Astrocyte (in vitro differentiated cells and primary cell): ENCODE data around the gene PRAMEF11. TPM values are rescaled to one million over a fixed set of nuclear protein-coding genes. Genes with fewer than 3 reads are reported as not detected.
A peak's percentile ranks its signal among the peaks of the same experiment; 100 is the strongest.

Source experiments
- DNase-seq: peaks from one replicate; pipeline ENCODE4 v3.0.0-alpha.2; 2010; ENCODE audit warnings: low read depth
- FAIRE-seq: peaks from 2 replicates; lab custom pipeline; 2011; peaks lifted over from hg19 to GRCh38; lab: Jason Lieb, UNC
- H2AFZ ChIP-seq: 2 replicates; pipeline ENCODE4 v1.6.0; 2012; ENCODE audit warnings: low read depth, low read length, inconsistent platforms
- H3K27ac ChIP-seq: 2 replicates; pipeline ENCODE4 v1.5.1; 2011; ENCODE audit warnings: low read depth, low read length, inconsistent platforms
- H3K27me3 ChIP-seq: 2 replicates; pipeline ENCODE4 v1.6.0; 2011; ENCODE audit warnings: low read length, inconsistent platforms; ENCODE audit not compliant: insufficient read depth
- H3K36me3 ChIP-seq: 2 replicates; pipeline ENCODE4 v1.5.1; 2011; ENCODE audit warnings: low read length, inconsistent platforms; ENCODE audit not compliant: insufficient read depth
- H3K4me1 ChIP-seq: 2 replicates; pipeline ENCODE4 v1.5.1; 2011; ENCODE audit warnings: low read length, inconsistent platforms; ENCODE audit not compliant: insufficient read depth
- H3K4me2 ChIP-seq: 2 replicates; pipeline ENCODE4 v1.6.0; 2012; ENCODE audit warnings: low read length, inconsistent platforms
- H3K4me3 ChIP-seq: 2 replicates; pipeline ENCODE4 v1.5.1; 2011; ENCODE audit warnings: low read depth, mild to moderate bottlenecking, low read length, inconsistent platforms; ENCODE audit not compliant: insufficient read depth
- H3K79me2 ChIP-seq: 2 replicates; pipeline ENCODE4 v1.6.0; 2012; ENCODE audit warnings: mild to moderate bottlenecking, low read length, inconsistent platforms; ENCODE audit not compliant: insufficient read depth
- H3K9ac ChIP-seq: 2 replicates; pipeline ENCODE4 v1.6.0; 2012; ENCODE audit warnings: mild to moderate bottlenecking, low read length, inconsistent platforms
- H3K9me3 ChIP-seq: 2 replicates; pipeline ENCODE4 v1.5.1; 2012; ENCODE audit warnings: low read depth, mild to moderate bottlenecking, low read length, inconsistent platforms; ENCODE audit not compliant: insufficient read depth
- H4K20me1 ChIP-seq: 2 replicates; pipeline ENCODE4 v1.6.0; 2012; ENCODE audit warnings: low read length, inconsistent platforms; ENCODE audit not compliant: insufficient read depth
- H3K27ac Mint-ChIP-seq: one replicate; pipeline ENCODE4 v1.8.0; 2021; ENCODE audit warnings: mild to moderate bottlenecking, mixed read lengths; ENCODE audit not compliant: unreplicated experiment
- H3K27me3 Mint-ChIP-seq: one replicate; pipeline ENCODE4 v1.8.0; 2021; ENCODE audit warnings: low read depth, mixed read lengths; ENCODE audit not compliant: unreplicated experiment
- H3K36me3 Mint-ChIP-seq: one replicate; pipeline ENCODE4 v1.8.0; 2021; ENCODE audit warnings: low read depth, mixed read lengths; ENCODE audit not compliant: unreplicated experiment
- H3K4me1 Mint-ChIP-seq: one replicate; pipeline ENCODE4 v1.8.0; 2021; ENCODE audit warnings: low read depth, mixed read lengths; ENCODE audit not compliant: unreplicated experiment
- H3K4me3 Mint-ChIP-seq: one replicate; pipeline ENCODE4 v1.8.0; 2021; ENCODE audit warnings: mild to moderate bottlenecking, moderate library complexity, mixed read lengths; ENCODE audit not compliant: unreplicated experiment
- H3K9me3 Mint-ChIP-seq: one replicate; pipeline ENCODE4 v1.8.0; 2021; ENCODE audit warnings: mild to moderate bottlenecking, mixed read lengths; ENCODE audit not compliant: unreplicated experiment
- EZH2 ChIP-seq: IDR thresholded peaks from 2 replicates; pipeline ENCODE4 v1.6.1; 2012; ENCODE audit warnings: mild to moderate bottlenecking, low read length, inconsistent platforms; ENCODE audit not compliant: insufficient read depth
- total RNA-seq: library from RNA; stranded (reverse); gene quantifications from 2 replicates; pipeline ENCODE4 v1.2.1, GENCODE V29; 2021
- TF ChIP-seq, protein P1 (sequence below): IDR thresholded peaks from 2 replicates; pipeline ENCODE4 v1.5.1; 2011; ENCODE audit warnings: low read depth, mild to moderate bottlenecking, inconsistent platforms, low read length, moderate library complexity; ENCODE audit not compliant: insufficient read depth

PRAMEF11 gene
- total RNA-seq, 1 donor from 2014 or later: not detected

DNA sequence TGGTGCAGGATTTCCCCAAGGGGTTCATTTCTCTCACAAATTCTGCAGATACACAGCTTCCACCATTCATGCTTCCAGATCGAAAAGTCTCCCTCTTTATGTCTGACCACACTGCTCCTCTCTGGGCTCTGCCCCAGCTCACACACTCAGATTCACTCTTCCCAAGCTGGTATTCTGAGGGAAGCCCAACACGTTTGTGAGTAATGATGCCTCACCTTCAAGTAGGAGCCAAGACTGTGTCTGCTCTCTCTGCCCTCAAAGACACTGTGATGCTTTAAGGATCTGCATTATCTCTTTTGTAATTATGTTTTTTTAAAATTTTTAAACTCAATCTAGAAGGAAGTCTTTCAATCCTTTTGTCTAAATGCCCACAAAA, 19.8 kb downstream of the PRAMEF11 start:
- Histone ChIP-seq H3K27ac (no peak overlapping the region), H3K27me3 (no peaks in the 10 kb centered on the region), H2AFZ (no peak overlapping the region), H3K36me3 (no peaks in the 10 kb centered on the region), H3K9ac (no peak overlapping the region), H3K4me1 (no peaks in the 10 kb centered on the region), H3K4me2 (peak overlapping the region; percentile 46), H3K4me3 (no peak overlapping the region), H4K20me1 (no peaks in the 10 kb centered on the region), H3K79me2 (no peaks in the 10 kb centered on the region), H3K9me3 (no peaks in the 10 kb centered on the region)
- FAIRE-seq (no peak), DNase-seq (no peak)
- H3K36me3 Mint-ChIP-seq: no peaks in the 10 kb centered on the region
- no peak overlapping the region for H3K27ac Mint-ChIP-seq
- H3K4me3 Mint-ChIP-seq: no peak overlapping the region
- H3K9me3 Mint-ChIP-seq: peaks cover 5% of the 10 kb centered on the region
- peaks cover 3% of the 10 kb centered on the region for H3K27me3 Mint-ChIP-seq
- peaks cover 4% of the 10 kb centered on the region for H3K4me1 Mint-ChIP-seq
- TF ChIP-seq, protein P1, sequence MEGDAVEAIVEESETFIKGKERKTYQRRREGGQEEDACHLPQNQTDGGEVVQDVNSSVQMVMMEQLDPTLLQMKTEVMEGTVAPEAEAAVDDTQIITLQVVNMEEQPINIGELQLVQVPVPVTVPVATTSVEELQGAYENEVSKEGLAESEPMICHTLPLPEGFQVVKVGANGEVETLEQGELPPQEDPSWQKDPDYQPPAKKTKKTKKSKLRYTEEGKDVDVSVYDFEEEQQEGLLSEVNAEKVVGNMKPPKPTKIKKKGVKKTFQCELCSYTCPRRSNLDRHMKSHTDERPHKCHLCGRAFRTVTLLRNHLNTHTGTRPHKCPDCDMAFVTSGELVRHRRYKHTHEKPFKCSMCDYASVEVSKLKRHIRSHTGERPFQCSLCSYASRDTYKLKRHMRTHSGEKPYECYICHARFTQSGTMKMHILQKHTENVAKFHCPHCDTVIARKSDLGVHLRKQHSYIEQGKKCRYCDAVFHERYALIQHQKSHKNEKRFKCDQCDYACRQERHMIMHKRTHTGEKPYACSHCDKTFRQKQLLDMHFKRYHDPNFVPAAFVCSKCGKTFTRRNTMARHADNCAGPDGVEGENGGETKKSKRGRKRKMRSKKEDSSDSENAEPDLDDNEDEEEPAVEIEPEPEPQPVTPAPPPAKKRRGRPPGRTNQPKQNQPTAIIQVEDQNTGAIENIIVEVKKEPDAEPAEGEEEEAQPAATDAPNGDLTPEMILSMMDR: no peak
- no peak for TF ChIP-seq EZH2

DNA sequence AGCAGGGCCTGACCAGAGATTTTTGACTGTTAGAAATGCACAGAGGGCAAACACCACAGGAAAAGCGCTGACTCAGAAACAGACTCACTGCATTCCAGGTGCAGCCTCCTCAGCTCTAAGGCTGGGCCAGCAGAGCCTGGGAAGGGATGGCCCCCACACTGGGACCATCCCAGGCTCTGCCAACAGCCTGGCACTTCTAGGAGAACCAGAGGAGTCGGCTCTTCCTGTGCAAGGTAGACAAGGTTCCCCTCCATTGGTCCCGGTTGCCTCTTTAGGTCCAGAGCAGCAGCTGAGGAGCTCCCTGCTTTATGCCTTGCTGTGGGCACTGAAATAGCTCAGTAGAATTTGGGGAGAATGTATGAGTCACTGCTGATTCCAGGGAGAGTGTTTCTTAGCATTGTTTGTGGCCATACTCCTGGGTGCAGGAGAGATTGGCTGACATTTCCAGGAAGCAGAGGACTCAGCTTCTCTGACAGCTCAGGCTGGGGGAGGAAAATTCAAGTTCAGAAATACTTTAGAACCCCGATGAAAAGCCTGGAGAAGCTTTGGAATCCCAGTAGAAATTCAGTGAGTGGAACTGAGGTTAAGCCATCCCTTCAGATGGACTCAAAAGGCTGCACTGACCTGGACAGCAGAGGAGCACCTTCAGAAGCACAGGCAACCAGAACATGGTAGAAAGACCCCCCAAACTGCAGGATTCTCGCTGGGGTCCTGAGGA, 20.4 kb downstream of the PRAMEF11 start:
- Histone ChIP-seq H2AFZ (peak overlapping the region; percentile 17), H3K9ac (no peak overlapping the region), H3K9me3 (no peaks in the 10 kb centered on the region), H3K79me2 (no peaks in the 10 kb centered on the region), H3K4me2 (peak overlapping the region; percentile 46), H3K4me3 (no peak overlapping the region), H3K27me3 (no peaks in the 10 kb centered on the region), H3K27ac (no peak overlapping the region), H4K20me1 (no peaks in the 10 kb centered on the region), H3K36me3 (no peaks in the 10 kb centered on the region), H3K4me1 (no peaks in the 10 kb centered on the region)
- no peak overlapping the region for H3K27ac Mint-ChIP-seq
- H3K4me3 Mint-ChIP-seq: no peak overlapping the region
- H3K9me3 Mint-ChIP-seq: peaks cover 5% of the 10 kb centered on the region
- no peaks in the 10 kb centered on the region for H3K36me3 Mint-ChIP-seq
- H3K4me1 Mint-ChIP-seq: peaks cover 4% of the 10 kb centered on the region
- DNase-seq: peak; percentile 4
- FAIRE-seq: no peak
- peaks cover 3% of the 10 kb centered on the region for H3K27me3 Mint-ChIP-seq
- TF ChIP-seq, protein P1: no peak
- TF ChIP-seq EZH2: no peak

DNA sequence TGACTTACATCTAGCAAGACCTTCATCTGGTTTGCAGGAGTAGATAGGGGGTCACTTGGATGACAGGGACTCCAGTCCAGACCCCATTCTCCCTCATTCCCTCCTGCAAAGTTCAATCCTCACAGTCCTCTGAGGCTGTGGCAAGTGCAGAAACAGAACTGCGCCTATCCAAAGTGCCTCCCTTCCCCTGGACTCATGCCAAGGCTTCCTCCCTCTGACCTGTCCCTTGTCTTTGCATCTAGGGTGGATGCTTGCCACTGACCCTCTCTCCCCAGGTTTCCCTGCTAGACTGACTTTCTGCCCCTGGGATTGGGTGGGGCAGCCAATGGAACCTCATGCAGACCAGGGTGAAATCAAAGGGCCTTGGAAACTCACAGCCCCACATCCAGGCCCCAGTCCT, 21.3 kb downstream of the PRAMEF11 start:
- FAIRE-seq (no peak), DNase-seq (no peak)
- H4K20me1 ChIP-seq: no peaks in the 10 kb centered on the region
- Mint-ChIP-seq H3K4me1 (peaks cover 4% of the 10 kb centered on the region), H3K9me3 (peaks cover 5% of the 10 kb centered on the region), H3K27me3 (peaks cover 3% of the 10 kb centered on the region), H3K4me3 (no peak overlapping the region), H3K36me3 (no peaks in the 10 kb centered on the region), H3K27ac (no peak overlapping the region)
- H2AFZ ChIP-seq: no peak overlapping the region
- H3K9me3 ChIP-seq: no peaks in the 10 kb centered on the region
- H3K27me3 ChIP-seq: no peaks in the 10 kb centered on the region
- H3K36me3 ChIP-seq: no peaks in the 10 kb centered on the region
- no peak overlapping the region for H3K27ac ChIP-seq
- H3K79me2 ChIP-seq: no peaks in the 10 kb centered on the region
- no peak overlapping the region for H3K9ac ChIP-seq
- TF ChIP-seq, protein P1: no peak
- TF ChIP-seq EZH2: no peak
- H3K4me2 ChIP-seq: no peak overlapping the region
- no peak overlapping the region for H3K4me3 ChIP-seq
- H3K4me1 ChIP-seq: no peaks in the 10 kb centered on the region
